B cell (primary cell): ENCODE results near the gene MBNL1.

Source experiments
- EZH2 ChIP-seq: IDR thresholded peaks from 2 replicates; pipeline ENCODE4 v1.6.1; 2012; ENCODE audit warnings: borderline replicate concordance, low read depth, mild to moderate bottlenecking, moderate library complexity, low read length; ENCODE audit not compliant: insufficient read depth, poor library complexity, severe bottlenecking
- TF ChIP-seq, protein P1 (sequence below): fragments of 200-600 bp; IDR thresholded peaks from one replicate; pipeline ENCODE4 v1.8.0; 2022; ENCODE audit warnings: antibody characterized with exemption, mild to moderate bottlenecking

DNA sequence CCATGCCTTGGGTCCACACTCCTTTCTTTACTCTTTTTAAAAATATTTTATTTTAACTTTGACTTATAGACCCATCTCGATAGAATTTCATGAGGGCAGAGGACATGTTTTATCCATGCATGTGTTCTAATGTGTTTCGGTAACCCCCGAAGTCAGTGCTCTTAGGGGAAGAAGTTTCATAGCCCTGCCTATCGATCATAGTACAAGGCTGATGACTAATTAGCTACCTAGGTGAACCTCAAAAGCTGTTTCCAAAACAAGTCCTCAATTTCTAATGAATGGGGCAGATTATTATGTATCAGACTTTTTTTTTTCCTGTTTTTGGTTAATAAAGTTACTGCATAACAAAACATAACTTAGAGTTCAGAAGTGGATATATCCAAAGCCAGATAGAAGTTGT, 82.0 kb downstream of the MBNL1 start:
- TF ChIP-seq, protein P1, sequence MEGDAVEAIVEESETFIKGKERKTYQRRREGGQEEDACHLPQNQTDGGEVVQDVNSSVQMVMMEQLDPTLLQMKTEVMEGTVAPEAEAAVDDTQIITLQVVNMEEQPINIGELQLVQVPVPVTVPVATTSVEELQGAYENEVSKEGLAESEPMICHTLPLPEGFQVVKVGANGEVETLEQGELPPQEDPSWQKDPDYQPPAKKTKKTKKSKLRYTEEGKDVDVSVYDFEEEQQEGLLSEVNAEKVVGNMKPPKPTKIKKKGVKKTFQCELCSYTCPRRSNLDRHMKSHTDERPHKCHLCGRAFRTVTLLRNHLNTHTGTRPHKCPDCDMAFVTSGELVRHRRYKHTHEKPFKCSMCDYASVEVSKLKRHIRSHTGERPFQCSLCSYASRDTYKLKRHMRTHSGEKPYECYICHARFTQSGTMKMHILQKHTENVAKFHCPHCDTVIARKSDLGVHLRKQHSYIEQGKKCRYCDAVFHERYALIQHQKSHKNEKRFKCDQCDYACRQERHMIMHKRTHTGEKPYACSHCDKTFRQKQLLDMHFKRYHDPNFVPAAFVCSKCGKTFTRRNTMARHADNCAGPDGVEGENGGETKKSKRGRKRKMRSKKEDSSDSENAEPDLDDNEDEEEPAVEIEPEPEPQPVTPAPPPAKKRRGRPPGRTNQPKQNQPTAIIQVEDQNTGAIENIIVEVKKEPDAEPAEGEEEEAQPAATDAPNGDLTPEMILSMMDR, result no peak
- TF ChIP-seq EZH2, result no peak
